ENCODE measurements around the gene GFRA1. TPM values are rescaled to one million over a fixed set of nuclear protein-coding genes. Genes with fewer than 3 reads are reported as not detected.

Gene GFRA1
- total and polyA plus RNA-seq, 7 experiments from 2014 or later, result not detected

GRCh38 chr10:116158036-116158435 lies 115.0 kb downstream of the GFRA1 start:
- ATAC-seq (no peak), DNase-seq (no peak)
- no peaks in the 10 kb centered on the region for H3K36me3 Mint-ChIP-seq
- no peak overlapping the region for H3K27ac Mint-ChIP-seq
- Histone ChIP-seq H3K27ac (ENCODE audit: low read depth, low read length) (no peak overlapping the region), H3K4me3 (ENCODE audit: low read length) (no peak overlapping the region), H3K4me1 (ENCODE audit: control insufficient read depth in 2 of 2, insufficient read depth in 2 of 2, low read length in 2 of 2) (no peaks in the 10 kb centered on the region), H3K36me3 (ENCODE audit: control insufficient read depth in 2 of 3, insufficient read depth in 3 of 3, low read length in 3 of 3) (no peaks in the 10 kb centered on the region), H3K9me3 (ENCODE audit: control insufficient read depth in 2 of 3, low read length in 3 of 3) (no peaks in the 10 kb centered on the region), H3K27me3 (ENCODE audit: control insufficient read depth in 2 of 2, insufficient read depth in 2 of 2, low read length in 2 of 2) (no peaks in the 10 kb centered on the region)
- ChIA-PET CTCF (no interaction called here), POLR2A (no interaction called here)
- H3K4me1 Mint-ChIP-seq, result no peaks in the 10 kb centered on the region
- H3K4me3 Mint-ChIP-seq, result no peak overlapping the region
- no peaks in the 10 kb centered on the region for H3K27me3 Mint-ChIP-seq
- intact Hi-C loops (cut with micrococcal nuclease), result no loop called here
- H3K9me3 Mint-ChIP-seq, result peaks cover 0 to 5% (median 0%) of the 10 kb centered on the region in 11 donors

GRCh38 chr10:116157485-116157884 lies 115.5 kb downstream of the GFRA1 start:
- DNase-seq (no peak), ATAC-seq (no peak)
- Mint-ChIP-seq H3K36me3 (no peaks in the 10 kb centered on the region), H3K9me3 (peaks cover 0 to 5% (median 0%) of the 10 kb centered on the region in 11 donors), H3K27me3 (no peaks in the 10 kb centered on the region), H3K4me3 (no peak overlapping the region), H3K4me1 (no peaks in the 10 kb centered on the region), H3K27ac (no peak overlapping the region)
- Histone ChIP-seq H3K9me3 (ENCODE audit: control insufficient read depth in 2 of 3, low read length in 3 of 3) (no peaks in the 10 kb centered on the region), H3K4me1 (ENCODE audit: control insufficient read depth in 2 of 2, insufficient read depth in 2 of 2, low read length in 2 of 2) (no peaks in the 10 kb centered on the region), H3K4me3 (ENCODE audit: low read length) (no peak overlapping the region), H3K36me3 (ENCODE audit: control insufficient read depth in 2 of 3, insufficient read depth in 3 of 3, low read length in 3 of 3) (no peaks in the 10 kb centered on the region), H3K27me3 (ENCODE audit: control insufficient read depth in 2 of 2, insufficient read depth in 2 of 2, low read length in 2 of 2) (no peaks in the 10 kb centered on the region), H3K27ac (ENCODE audit: low read depth, low read length) (no peak overlapping the region)
- intact Hi-C loops (cut with micrococcal nuclease), result no loop called here
- ChIA-PET POLR2A (no interaction called here), CTCF (no interaction called here)

- Histone ChIP-seq H3K9me3 (ENCODE audit: control insufficient read depth in 2 of 3, low read length in 3 of 3) (no peaks in the 10 kb centered on the region), H3K36me3 (ENCODE audit: control insufficient read depth in 2 of 3, insufficient read depth in 3 of 3, low read length in 3 of 3) (no peaks in the 10 kb centered on the region), H3K4me1 (ENCODE audit: control insufficient read depth in 2 of 2, insufficient read depth in 2 of 2, low read length in 2 of 2) (no peaks in the 10 kb centered on the region), H3K27me3 (ENCODE audit: control insufficient read depth in 2 of 2, insufficient read depth in 2 of 2, low read length in 2 of 2) (no peaks in the 10 kb centered on the region), H3K4me3 (ENCODE audit: low read length) (no peak overlapping the region), H3K27ac (ENCODE audit: low read depth, low read length) (no peak overlapping the region)
- ATAC-seq, result no peak
- intact Hi-C loops (cut with micrococcal nuclease), result no loop called here
- H3K36me3 Mint-ChIP-seq, result no peaks in the 10 kb centered on the region
- POLR2A ChIA-PET, result no interaction called here
- CTCF ChIA-PET, result no interaction called here
- H3K27ac Mint-ChIP-seq, result no peak overlapping the region
- no peak overlapping the region for H3K4me3 Mint-ChIP-seq
- no peaks in the 10 kb centered on the region for H3K4me1 Mint-ChIP-seq
- peaks cover 0 to 3% (median 1%) of the 10 kb centered on the region in 5 donors for H3K27me3 Mint-ChIP-seq
- H3K9me3 Mint-ChIP-seq, result peaks cover 0 to 7% (median 0%) of the 10 kb centered on the region in 11 donors
- DNase-seq, result no peak
Observed at GRCh38 chr10:116156819-116157218, 116.2 kb downstream of the GFRA1 start.

GRCh38 chr10:116155191-116155590 lies 117.8 kb downstream of the GFRA1 start:
- no peaks in the 10 kb centered on the region for H3K27me3 ChIP-seq (ENCODE audit: control insufficient read depth in 2 of 2, insufficient read depth in 2 of 2, low read length in 2 of 2)
- Mint-ChIP-seq H3K9me3 (peaks cover 0 to 6% (median 0%) of the 10 kb centered on the region in 11 donors), H3K4me3 (no peak overlapping the region), H3K4me1 (no peaks in the 10 kb centered on the region), H3K27ac (no peak overlapping the region), H3K27me3 (peaks cover 0 to 7% (median 5%) of the 10 kb centered on the region in 5 donors), H3K36me3 (no peaks in the 10 kb centered on the region)
- intact Hi-C loops (cut with micrococcal nuclease), result no loop called here
- no peaks in the 10 kb centered on the region for H3K9me3 ChIP-seq (ENCODE audit: control insufficient read depth in 2 of 3, low read length in 3 of 3)
- no peak overlapping the region for H3K27ac ChIP-seq (ENCODE audit: low read depth, low read length)
- no peak overlapping the region for H3K4me3 ChIP-seq (ENCODE audit: low read length)
- no peak for ATAC-seq
- no peaks in the 10 kb centered on the region for H3K4me1 ChIP-seq (ENCODE audit: control insufficient read depth in 2 of 2, insufficient read depth in 2 of 2, low read length in 2 of 2)
- POLR2A ChIA-PET, result no interaction called here
- no peaks in the 10 kb centered on the region for H3K36me3 ChIP-seq (ENCODE audit: control insufficient read depth in 2 of 3, insufficient read depth in 3 of 3, low read length in 3 of 3)
- CTCF ChIA-PET, result interaction anchor here (0.6 kb wide), 2 partner anchors 19 to 259 kb away, joined by 3 read pairs; no protein-coding TSS in a partner anchor
- no peak for DNase-seq

GRCh38 chr10:116154651-116155050 lies 118.4 kb downstream of the GFRA1 start:
- CTCF ChIA-PET, result interaction anchor here (0.6 kb wide), 1 partner anchor 259 kb away, joined by 3 read pairs; no protein-coding TSS in a partner anchor
- Histone ChIP-seq H3K36me3 (ENCODE audit: control insufficient read depth in 2 of 3, insufficient read depth in 3 of 3, low read length in 3 of 3) (no peaks in the 10 kb centered on the region), H3K4me3 (ENCODE audit: low read length) (no peak overlapping the region), H3K4me1 (ENCODE audit: control insufficient read depth in 2 of 2, insufficient read depth in 2 of 2, low read length in 2 of 2) (no peaks in the 10 kb centered on the region), H3K27ac (ENCODE audit: low read depth, low read length) (no peak overlapping the region), H3K27me3 (ENCODE audit: control insufficient read depth in 2 of 2, insufficient read depth in 2 of 2, low read length in 2 of 2) (no peaks in the 10 kb centered on the region), H3K9me3 (ENCODE audit: control insufficient read depth in 2 of 3, low read length in 3 of 3) (no peaks in the 10 kb centered on the region)
- POLR2A ChIA-PET, result no interaction called here
- Mint-ChIP-seq H3K4me3 (no peak overlapping the region), H3K27ac (no peak overlapping the region), H3K36me3 (no peaks in the 10 kb centered on the region), H3K9me3 (peaks cover 0 to 6% (median 0%) of the 10 kb centered on the region in 11 donors), H3K4me1 (no peaks in the 10 kb centered on the region), H3K27me3 (peaks cover 0 to 7% (median 5%) of the 10 kb centered on the region in 5 donors)
- no peak for DNase-seq
- no peak for ATAC-seq
- intact Hi-C loops (cut with micrococcal nuclease), result no loop called here

GRCh38 chr10:116151076-116151475 lies 121.9 kb downstream of the GFRA1 start:
- Histone ChIP-seq H3K4me1 (ENCODE audit: control insufficient read depth in 2 of 2, insufficient read depth in 2 of 2, low read length in 2 of 2) (no peaks in the 10 kb centered on the region), H3K36me3 (ENCODE audit: control insufficient read depth in 2 of 3, insufficient read depth in 3 of 3, low read length in 3 of 3) (no peaks in the 10 kb centered on the region), H3K9me3 (ENCODE audit: control insufficient read depth in 2 of 3, low read length in 3 of 3) (no peaks in the 10 kb centered on the region), H3K27ac (ENCODE audit: low read depth, low read length) (no peak overlapping the region), H3K27me3 (ENCODE audit: control insufficient read depth in 2 of 2, insufficient read depth in 2 of 2, low read length in 2 of 2) (no peaks in the 10 kb centered on the region), H3K4me3 (ENCODE audit: low read length) (no peak overlapping the region)
- no peak for DNase-seq
- no peaks in the 10 kb centered on the region for H3K36me3 Mint-ChIP-seq
- CTCF ChIA-PET, result no interaction called here
- no peak overlapping the region for H3K27ac Mint-ChIP-seq
- no peak for ATAC-seq
- peaks cover 0 to 6% (median 0%) of the 10 kb centered on the region in 11 donors for H3K9me3 Mint-ChIP-seq
- no peak overlapping the region for H3K4me3 Mint-ChIP-seq
- peaks cover 0 to 7% (median 5%) of the 10 kb centered on the region in 5 donors for H3K27me3 Mint-ChIP-seq
- peaks cover 0 to 23% (median 11%) of the 10 kb centered on the region in 7 donors for H3K4me1 Mint-ChIP-seq
- intact Hi-C loops (cut with micrococcal nuclease), result no loop called here
- POLR2A ChIA-PET, result no interaction called here

GRCh38 chr10:116150606-116151005 lies 122.4 kb downstream of the GFRA1 start:
- ATAC-seq, result no peak
- no peak overlapping the region for H3K4me3 ChIP-seq (ENCODE audit: low read length)
- H3K36me3 Mint-ChIP-seq, result no peaks in the 10 kb centered on the region
- peaks cover 0 to 25% (median 11%) of the 10 kb centered on the region in 7 donors for H3K4me1 Mint-ChIP-seq
- H3K27me3 Mint-ChIP-seq, result peaks cover 0 to 7% (median 5%) of the 10 kb centered on the region in 5 donors
- H3K4me1 ChIP-seq (ENCODE audit: control insufficient read depth in 2 of 2, insufficient read depth in 2 of 2, low read length in 2 of 2), result no peaks in the 10 kb centered on the region
- no peak overlapping the region for H3K27ac ChIP-seq (ENCODE audit: low read depth, low read length)
- no peaks in the 10 kb centered on the region for H3K36me3 ChIP-seq (ENCODE audit: control insufficient read depth in 2 of 3, insufficient read depth in 3 of 3, low read length in 3 of 3)
- no peak for DNase-seq
- ChIA-PET POLR2A (no interaction called here), CTCF (no interaction called here)
- H3K27ac Mint-ChIP-seq, result no peak overlapping the region
- intact Hi-C loops (cut with micrococcal nuclease), result no loop called here
- peaks cover 0 to 6% (median 0%) of the 10 kb centered on the region in 11 donors for H3K9me3 Mint-ChIP-seq
- no peaks in the 10 kb centered on the region for H3K9me3 ChIP-seq (ENCODE audit: control insufficient read depth in 2 of 3, low read length in 3 of 3)
- no peak overlapping the region for H3K4me3 Mint-ChIP-seq
- H3K27me3 ChIP-seq (ENCODE audit: control insufficient read depth in 2 of 2, insufficient read depth in 2 of 2, low read length in 2 of 2), result no peaks in the 10 kb centered on the region
